Stimulated activated CD8-positive, alpha-beta memory T cell treated with anti-CD3 and anti-CD28 coated beads, Interleukin-12 subunit alpha, Interleukin-12 subunit beta, amount 100 ng/mL, for 24 hours (primary cell): ENCODE measurements around the gene CETN2.
"Not testable (repeated sequence)": the region's sequence is repeated elsewhere in the genome, so short reads cannot be mapped to it uniquely, and the experiment has no call there.

Source experiments
- DNase-seq: peaks from one replicate; pipeline ENCODE4 v3.0.0-alpha.2; 2020; ENCODE audit errors: extremely low read depth

CETN2 gene

GRCh38 chrX:152830312-152831305 is at the start of gene CETN2, which contains the start of gene NSDHL:
Gene CETN2, minus strand, starts transcription at chrX:152830757. Its CDS starts 47 bp downstream, at chrX:152830710.
Gene NSDHL, plus strand, starts transcription at chrX:152831063. Its CDS starts 15,262 bp downstream, at chrX:152846325.
- DNase-seq: peak; percentile 85

- no peak for DNase-seq
Measured at GRCh38 chrX:152878976-152879755, 48.6 kb upstream of the CETN2 start.

GRCh38 chrX:152876931-152877840 is 46.6 kb upstream of the CETN2 start:
- no peak for DNase-seq

- no peak for DNase-seq
Measured at GRCh38 chrX:152873361-152873760, 42.8 kb upstream of the CETN2 start.

- DNase-seq: no peak
Measured at GRCh38 chrX:152872522-152872921, 42.0 kb upstream of the CETN2 start.

- no peak for DNase-seq
Measured at GRCh38 chrX:152871260-152871659, 40.7 kb upstream of the CETN2 start.

- DNase-seq: no peak
Measured at GRCh38 chrX:152869972-152870371, 39.4 kb upstream of the CETN2 start.

GRCh38 chrX:152866386-152866785 is 35.8 kb upstream of the CETN2 start:
- DNase-seq: no peak

GRCh38 chrX:152865232-152865920 is 34.8 kb upstream of the CETN2 start:
- DNase-seq: no peak

GRCh38 chrX:152861826-152862225 is 31.3 kb upstream of the CETN2 start:
- DNase-seq: no peak

GRCh38 chrX:152861116-152861515 is 30.6 kb upstream of the CETN2 start:
- no peak for DNase-seq

GRCh38 chrX:152853986-152854385 is 23.4 kb upstream of the CETN2 start:
- DNase-seq: no peak

GRCh38 chrX:152850465-152850864 is 19.9 kb upstream of the CETN2 start:
- no peak for DNase-seq

- no peak for DNase-seq
Measured at GRCh38 chrX:152847281-152847680, 16.7 kb upstream of the CETN2 start.

- DNase-seq: no peak
Measured at GRCh38 chrX:152845618-152846240, 15.2 kb upstream of the CETN2 start.

GRCh38 chrX:152844256-152844655 is 13.7 kb upstream of the CETN2 start:
- no peak for DNase-seq

- no peak for DNase-seq
Measured at GRCh38 chrX:152843852-152844251, 13.3 kb upstream of the CETN2 start.

- DNase-seq: no peak
Measured at GRCh38 chrX:152842772-152843338, 12.3 kb upstream of the CETN2 start.

GRCh38 chrX:152835470-152835869 is 4.9 kb upstream of the CETN2 start:
- DNase-seq: not testable (repeated sequence)

GRCh38 chrX:152833378-152833777 is 2.8 kb upstream of the CETN2 start:
- DNase-seq: no peak
